PC-9 (cell line): ENCODE results near the gene WDR18. TPM values are rescaled to one million over a fixed set of nuclear protein-coding genes. Genes with fewer than 3 reads are reported as not detected.

Experiments
- BruUV-seq: library from RNA; stranded (reverse); fragments of 400-500 nt; replicated peaks from 2 replicates; lab custom pipeline; 2021; lab: Mats Ljungman, UMichigan
- CTCF ChIA-PET: fragments of 300-600 bp; sonication (Branson Sonifier 250); formaldehyde crosslinking; loops from one replicate; lab custom pipeline; 2022; ENCODE audit warnings: antibody characterized with exemption; lab: Charles Lee
- POLR2A ChIA-PET: fragments of 300-600 bp; sonication (Branson Sonifier 250); formaldehyde crosslinking; loops from one replicate; lab custom pipeline; 2022; ENCODE audit warnings: antibody characterized with exemption; ENCODE audit not compliant: unreplicated experiment; lab: Charles Lee
- DNase-seq, 2 experiments: peaks; one replicate each; pipeline versions ENCODE4 v3.0.0 to v3.0.0-alpha.2; 2015 to 2022; ENCODE audit warnings: mixed read lengths in 1 of 2
- H2AFZ ChIP-seq: fragments of 200-600 bp; sonication (generic); 2 replicates; pipeline ENCODE4 v1.8.1; 2017; ENCODE audit warnings: antibody characterized with exemption
- H3F3A ChIP-seq: fragments of 200-600 bp; sonication (generic); 2 replicates; pipeline ENCODE4 v1.8.1; 2017; ENCODE audit warnings: antibody characterized with exemption, mild to moderate bottlenecking, low read depth; ENCODE audit not compliant: insufficient read depth
- H3K27ac ChIP-seq: fragments of 200-600 bp; sonication (generic); 2 replicates; pipeline ENCODE4 v1.6.1; 2016; ENCODE audit warnings: mixed run types
- H3K27me3 ChIP-seq: fragments of 200-600 bp; sonication (generic); 2 replicates; pipeline ENCODE4 v1.6.1; 2016; ENCODE audit warnings: low read depth, mixed run types; ENCODE audit not compliant: insufficient read depth
- H3K36me3 ChIP-seq: fragments of 200-600 bp; sonication (generic); 2 replicates; pipeline ENCODE4 v1.6.1; 2016; ENCODE audit warnings: low read depth, mixed run types
- H3K4me1 ChIP-seq: fragments of 200-600 bp; sonication (generic); replicated peaks from 2 replicates; pipeline ENCODE4 v1.6.1; 2016; ENCODE audit warnings: mixed run types; ENCODE audit not compliant: insufficient read depth
- H3K4me2 ChIP-seq: fragments of 200-600 bp; sonication (generic); 2 replicates; pipeline ENCODE4 v1.6.1; 2017; ENCODE audit warnings: mixed run types
- H3K4me3 ChIP-seq: fragments of 200-600 bp; sonication (generic); 2 replicates; pipeline ENCODE4 v1.6.1; 2016; ENCODE audit warnings: mixed run types
- H3K79me2 ChIP-seq: fragments of 200-600 bp; sonication (generic); 2 replicates; pipeline ENCODE4 v1.6.1; 2017; ENCODE audit warnings: low read depth, mixed run types
- H3K9me2 ChIP-seq: fragments of 200-600 bp; sonication (generic); 2 replicates; pipeline ENCODE4 v1.8.1; 2017; ENCODE audit warnings: mild to moderate bottlenecking; ENCODE audit not compliant: insufficient read depth
- H3K9me3 ChIP-seq: fragments of 200-600 bp; sonication (generic); 2 replicates; pipeline ENCODE4 v1.8.1; 2016; ENCODE audit warnings: low read depth; ENCODE audit not compliant: insufficient read depth
- H4K20me1 ChIP-seq: fragments of 200-600 bp; sonication (generic); 2 replicates; pipeline ENCODE4 v1.8.1; 2017; ENCODE audit not compliant: insufficient read depth
- EZH2 ChIP-seq: fragments of 200-600 bp; sonication (generic); IDR thresholded peaks from 2 replicates; pipeline ENCODE4 v1.8.0; 2017; ENCODE audit warnings: antibody characterized with exemption, low read depth
- intact Hi-C: fragments of 100-400 bp; cut with micrococcal nuclease; formaldehyde crosslinking; loops from one replicate; pipeline ENCODE4 v1.10.0; 2022; ENCODE audit not compliant: unreplicated experiment
- total RNA-seq: library from RNA; stranded (reverse); gene quantifications from 2 replicates; pipeline ENCODE4 v1.2.3, GENCODE V29; 2021
- TF ChIP-seq, protein P1 (sequence below): fragments of 200-600 bp; sonication (generic); conservative IDR thresholded peaks from 2 replicates; pipeline ENCODE4 v1.6.1; 2017; ENCODE audit warnings: mixed run types, antibody characterized with exemption, mild to moderate bottlenecking, moderate library complexity

WDR18 gene
- total RNA-seq, 1 experiment from 2014 or later, result 61.5 TPM

DNA sequence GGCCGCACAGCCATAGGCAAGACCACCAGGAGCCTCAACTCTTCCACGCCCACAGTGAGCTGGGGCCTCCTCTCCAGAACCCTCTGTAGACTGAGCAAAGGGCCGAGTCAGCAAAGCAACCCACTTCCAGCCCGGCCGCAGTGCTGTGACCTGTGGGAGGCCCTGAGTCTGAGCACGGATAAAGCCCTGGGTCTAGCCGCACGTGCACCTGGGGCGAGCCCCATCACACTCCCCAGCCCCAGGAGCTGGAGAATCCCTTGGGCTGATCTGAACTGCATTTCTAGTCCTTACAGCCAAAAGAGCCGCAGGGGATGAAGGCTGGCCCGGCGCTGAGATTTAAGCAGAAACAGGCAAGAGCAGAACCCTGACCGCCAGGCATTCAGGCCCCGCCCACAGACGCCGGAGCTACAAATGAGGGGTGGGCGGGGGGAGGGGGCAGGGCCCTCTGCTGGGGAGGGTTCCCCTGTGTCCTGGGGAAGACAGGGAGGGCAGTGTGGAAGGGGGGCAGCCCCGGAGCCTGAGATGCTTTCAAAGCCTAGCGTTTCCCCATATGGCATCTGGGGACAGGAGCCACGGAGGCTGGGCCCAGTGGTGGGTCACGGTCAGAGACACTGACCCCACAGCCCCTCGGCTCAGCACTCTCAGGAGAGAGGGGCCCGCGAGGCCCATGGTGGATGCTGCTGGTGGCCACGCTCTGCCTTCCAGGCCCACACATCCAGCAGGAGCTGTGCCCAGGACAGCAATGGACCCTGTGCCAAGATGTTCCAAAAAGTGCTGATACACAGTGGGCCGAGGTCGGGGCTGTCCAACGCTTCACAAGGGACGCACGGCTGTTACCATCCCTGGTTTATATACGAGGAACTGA is 31.9 kb downstream of the WDR18 start:
- DNase-seq, result no peak
- Histone ChIP-seq H3K4me1 (peaks cover 37% of the 10 kb centered on the region), H3K36me3 (no peaks in the 10 kb centered on the region), H4K20me1 (peaks cover 75% of the 10 kb centered on the region), H3K4me3 (no peak overlapping the region), H3K4me2 (peak overlapping the region; percentile 95), H3K9me3 (no peaks in the 10 kb centered on the region), H3K79me2 (peaks cover 69% of the 10 kb centered on the region), H2AFZ (no peak overlapping the region), H3K27me3 (no peaks in the 10 kb centered on the region), H3K9me2 (no peaks in the 10 kb centered on the region), H3K27ac (0 out of 2 replicates have a peak overlapping the region, but pooled peaks have one; percentile 46), H3F3A (peaks cover 8% of the 10 kb centered on the region)
- ChIA-PET POLR2A (interaction anchor here (0.7 kb wide), 1 partner anchor 88 kb away, joined by 3 read pairs; the partner anchor contains the start of gene GPX4), CTCF (no interaction called here)
- TF ChIP-seq EZH2, result no peak
- TF ChIP-seq, protein P1, sequence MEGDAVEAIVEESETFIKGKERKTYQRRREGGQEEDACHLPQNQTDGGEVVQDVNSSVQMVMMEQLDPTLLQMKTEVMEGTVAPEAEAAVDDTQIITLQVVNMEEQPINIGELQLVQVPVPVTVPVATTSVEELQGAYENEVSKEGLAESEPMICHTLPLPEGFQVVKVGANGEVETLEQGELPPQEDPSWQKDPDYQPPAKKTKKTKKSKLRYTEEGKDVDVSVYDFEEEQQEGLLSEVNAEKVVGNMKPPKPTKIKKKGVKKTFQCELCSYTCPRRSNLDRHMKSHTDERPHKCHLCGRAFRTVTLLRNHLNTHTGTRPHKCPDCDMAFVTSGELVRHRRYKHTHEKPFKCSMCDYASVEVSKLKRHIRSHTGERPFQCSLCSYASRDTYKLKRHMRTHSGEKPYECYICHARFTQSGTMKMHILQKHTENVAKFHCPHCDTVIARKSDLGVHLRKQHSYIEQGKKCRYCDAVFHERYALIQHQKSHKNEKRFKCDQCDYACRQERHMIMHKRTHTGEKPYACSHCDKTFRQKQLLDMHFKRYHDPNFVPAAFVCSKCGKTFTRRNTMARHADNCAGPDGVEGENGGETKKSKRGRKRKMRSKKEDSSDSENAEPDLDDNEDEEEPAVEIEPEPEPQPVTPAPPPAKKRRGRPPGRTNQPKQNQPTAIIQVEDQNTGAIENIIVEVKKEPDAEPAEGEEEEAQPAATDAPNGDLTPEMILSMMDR, result no peak
- BruUV-seq, result no TSS peak
- intact Hi-C loops, result loop anchor here (2.0 kb wide), 1 partner anchor 87 kb away; the partner anchor contains the start of gene GPX4

DNA sequence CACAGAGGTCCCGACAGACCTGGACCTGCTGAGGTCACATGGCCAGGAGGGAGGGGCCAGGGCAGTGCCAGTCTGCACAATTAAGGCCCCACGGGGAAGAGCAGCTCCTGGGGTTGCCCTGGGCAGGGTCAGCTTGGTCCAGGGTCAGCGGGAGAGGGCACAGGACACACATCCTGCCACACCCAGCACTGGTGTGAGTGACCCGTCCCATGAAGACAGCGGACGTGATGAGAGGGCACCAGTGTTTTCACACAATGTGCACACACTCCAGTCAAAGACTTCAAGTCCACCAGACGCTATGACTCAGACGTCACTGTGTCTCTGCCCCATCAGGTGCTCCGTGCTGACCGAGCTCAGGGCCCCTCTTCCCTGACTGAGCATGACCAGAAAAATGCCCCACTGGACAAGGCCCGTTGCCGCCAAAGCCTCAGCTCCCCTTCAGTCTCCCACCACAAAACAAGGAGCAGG is 32.5 kb downstream of the WDR18 start:
- no peaks in the 10 kb centered on the region for H3K9me3 ChIP-seq
- peaks cover 9% of the 10 kb centered on the region for H3F3A ChIP-seq
- H3K4me1 ChIP-seq, result peaks cover 37% of the 10 kb centered on the region
- peak overlapping the region; percentile 95 for H3K4me2 ChIP-seq
- H2AFZ ChIP-seq, result no peak overlapping the region
- intact Hi-C loops, result loop anchor here (2.0 kb wide), 1 partner anchor 86 kb away; the partner anchor contains the start of gene GPX4
- H4K20me1 ChIP-seq, result peaks cover 75% of the 10 kb centered on the region
- H3K27me3 ChIP-seq, result no peaks in the 10 kb centered on the region
- POLR2A ChIA-PET, result interaction anchor here (0.7 kb wide), 1 partner anchor 87 kb away, joined by 3 read pairs; the partner anchor contains the start of gene GPX4
- H3K27ac ChIP-seq, result peak overlapping the region; percentile 46
- H3K4me3 ChIP-seq, result peak overlapping the region; percentile 36; the same call in 1 of the 2 replicates
- CTCF ChIA-PET, result interaction anchor here (0.6 to 1.0 kb wide), 2 partner anchors 15 to 174 kb away, joined by 4 to 5 read pairs; no protein-coding TSS in a partner anchor
- peaks cover 69% of the 10 kb centered on the region for H3K79me2 ChIP-seq
- TF ChIP-seq, protein P1, result no peak
- no peak for TF ChIP-seq EZH2
- DNase-seq, result peak in 1 of 2 experiments; percentile 71
- H3K36me3 ChIP-seq, result no peaks in the 10 kb centered on the region
- no TSS peak for BruUV-seq
- no peaks in the 10 kb centered on the region for H3K9me2 ChIP-seq

DNA sequence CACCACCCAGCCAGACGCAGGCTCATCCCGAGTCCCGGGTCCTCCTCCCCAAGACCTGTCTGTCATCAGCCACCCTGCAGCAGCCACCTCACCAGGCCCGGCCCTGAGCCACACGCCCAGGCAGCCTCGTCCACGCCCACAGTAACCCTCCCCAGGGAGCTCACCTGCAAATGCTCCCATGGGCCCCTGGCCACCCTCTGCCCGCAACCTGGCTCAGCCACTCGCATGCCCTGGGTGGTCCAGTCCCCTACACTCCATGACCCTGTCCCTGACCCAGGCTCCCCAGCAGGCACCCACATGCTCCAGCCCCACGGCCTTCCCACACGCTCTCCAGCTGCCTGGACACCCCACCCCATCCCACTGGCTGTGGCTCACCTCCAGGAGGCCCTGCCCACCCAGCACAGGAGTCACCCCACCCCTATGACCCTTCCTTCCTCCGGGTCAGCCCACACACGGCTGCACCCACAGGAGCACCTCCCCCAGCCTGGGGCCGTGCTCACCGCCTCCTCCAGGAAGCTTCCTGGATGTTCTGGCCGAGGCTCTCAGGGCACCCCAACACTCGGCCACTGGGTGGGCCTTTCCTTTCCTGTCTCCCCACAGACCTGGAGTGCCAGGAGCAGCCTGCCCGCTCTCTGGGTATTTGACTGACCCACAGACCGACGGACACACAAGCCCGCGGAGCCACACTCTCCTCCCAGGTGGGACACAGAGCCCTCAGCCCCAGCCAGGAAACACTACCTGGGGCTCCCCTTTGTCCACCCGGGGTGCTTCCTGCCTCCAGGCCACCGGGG is 33.2 kb downstream of the WDR18 start:
- Histone ChIP-seq H3K27ac (peak overlapping the region; percentile 46), H2AFZ (no peak overlapping the region), H3K4me1 (peaks cover 37% of the 10 kb centered on the region), H4K20me1 (peaks cover 73% of the 10 kb centered on the region), H3K36me3 (no peaks in the 10 kb centered on the region), H3K79me2 (peaks cover 69% of the 10 kb centered on the region), H3K4me3 (peak overlapping the region; percentile 36; the same call in 1 of the 2 replicates), H3K9me3 (no peaks in the 10 kb centered on the region), H3K4me2 (peak overlapping the region; percentile 95), H3K27me3 (no peaks in the 10 kb centered on the region), H3K9me2 (no peaks in the 10 kb centered on the region), H3F3A (peaks cover 15% of the 10 kb centered on the region)
- intact Hi-C loops, result loop anchor here (2.0 kb wide), 1 partner anchor 85 kb away; the partner anchor contains the start of gene GPX4
- peak in 1 of 2 experiments; percentile 81 for DNase-seq
- BruUV-seq, result no TSS peak
- no peak for TF ChIP-seq EZH2
- TF ChIP-seq, protein P1, result no peak
- ChIA-PET POLR2A (interaction anchor here (0.6 to 1.0 kb wide), 5 partner anchors 9 to 252 kb away, joined by 3 to 17 read pairs (median 3); partner anchors contain the start of genes ARHGAP45, CIRBP, CNN2 and GPX4), CTCF (interaction anchor here (0.6 to 1.0 kb wide), 2 partner anchors 16 to 175 kb away, joined by 4 to 5 read pairs; no protein-coding TSS in a partner anchor)
